ENCODE measurements around the gene NTPCR.

GRCh38 chr1:233005156-233005555 lies 54.7 kb downstream of the NTPCR start:
- TF ChIP-seq BHLHE40 (IDR thresholded peaks at IDR 0.05; ENCODE audit: low read depth, low read length) (no peak), ESRRA (IDR thresholded peaks at IDR 0.05; ENCODE audit: borderline replicate concordance, low read length) (no peak), POLR2AphosphoS2 (conservative IDR thresholded peaks at IDR 0.05; ENCODE audit: low read length) (no peak), SREBF2 (IDR thresholded peaks at IDR 0.05) (no peak), POLR2A (IDR thresholded peaks at IDR 0.05; ENCODE audit: low read length) (no peak), FOSL2 (IDR thresholded peaks at IDR 0.05) (no peak), FOSL2 (CRISPR knock-in tag; IDR thresholded peaks at IDR 0.05) (no peak), RNF2 (IDR thresholded peaks at IDR 0.05; ENCODE audit: borderline replicate concordance, low read depth) (no peak), RAD21 (conservative IDR thresholded peaks at IDR 0.05 in 1 of 2, IDR thresholded peaks at IDR 0.05 in 1 of 2) (no peak)
- TF ChIP-seq, protein P1, sequence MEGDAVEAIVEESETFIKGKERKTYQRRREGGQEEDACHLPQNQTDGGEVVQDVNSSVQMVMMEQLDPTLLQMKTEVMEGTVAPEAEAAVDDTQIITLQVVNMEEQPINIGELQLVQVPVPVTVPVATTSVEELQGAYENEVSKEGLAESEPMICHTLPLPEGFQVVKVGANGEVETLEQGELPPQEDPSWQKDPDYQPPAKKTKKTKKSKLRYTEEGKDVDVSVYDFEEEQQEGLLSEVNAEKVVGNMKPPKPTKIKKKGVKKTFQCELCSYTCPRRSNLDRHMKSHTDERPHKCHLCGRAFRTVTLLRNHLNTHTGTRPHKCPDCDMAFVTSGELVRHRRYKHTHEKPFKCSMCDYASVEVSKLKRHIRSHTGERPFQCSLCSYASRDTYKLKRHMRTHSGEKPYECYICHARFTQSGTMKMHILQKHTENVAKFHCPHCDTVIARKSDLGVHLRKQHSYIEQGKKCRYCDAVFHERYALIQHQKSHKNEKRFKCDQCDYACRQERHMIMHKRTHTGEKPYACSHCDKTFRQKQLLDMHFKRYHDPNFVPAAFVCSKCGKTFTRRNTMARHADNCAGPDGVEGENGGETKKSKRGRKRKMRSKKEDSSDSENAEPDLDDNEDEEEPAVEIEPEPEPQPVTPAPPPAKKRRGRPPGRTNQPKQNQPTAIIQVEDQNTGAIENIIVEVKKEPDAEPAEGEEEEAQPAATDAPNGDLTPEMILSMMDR (IDR thresholded peaks at IDR 0.05), result no peak
